Keratinocyte (primary cell): ENCODE results near the gene ZNF397.

ENCODE experiments used
- CTCF ChIP-seq, 3 experiments: IDR thresholded peaks in 1 of 3; conservative IDR thresholded peaks in 1 of 3; optimal IDR thresholded peaks in 1 of 3; 2 replicates in 2 of 3; 3 replicates in 1 of 3; pipeline versions ENCODE3 to v1.5.1; 2011; ENCODE audit warnings: low read length in 3 of 3, mild to moderate bottlenecking in 3 of 3, moderate library complexity in 2 of 3, control low read depth in 1 of 3, inconsistent platforms in 1 of 3; ENCODE audit not compliant: insufficient read depth in 2 of 3; ENCODE audit errors: extremely low read depth in 1 of 3
- EZH2 ChIP-seq: IDR thresholded peaks from one replicate; pipeline ENCODE4 v1.6.1; 2012; ENCODE audit warnings: inconsistent platforms, mild to moderate bottlenecking, low read length, moderate library complexity

GRCh38 chr18:35246831-35247230 is 6.0 kb downstream of the ZNF397 start:
- no peak for TF ChIP-seq CTCF (optimal IDR thresholded peaks at IDR 0.05 in 1 of 3, IDR thresholded peaks at IDR 0.05 in 1 of 3, conservative IDR thresholded peaks at IDR 0.05 in 1 of 3; ENCODE audit: extremely low read depth in 1 of 3, insufficient read depth in 2 of 3, low read length in 3 of 3)
- no peak for TF ChIP-seq EZH2
